Naive B cell (primary cell): ENCODE results near the gene PPP1CA. TPM values are rescaled to one million over a fixed set of nuclear protein-coding genes. Genes with fewer than 3 reads are reported as not detected.

Experiments used
- ATAC-seq, 2 donors: fragments of 150-1000 bp; cut with Tn5 transposase; 2 replicates each; pipeline ENCODE4 v1.10.0; 2021; ENCODE audit warnings: low read depth in 2 of 2, mild to moderate bottlenecking in 2 of 2, moderate library complexity in 2 of 2
- DNase-seq: peaks from one replicate; pipeline ENCODE4 v3.0.0; 2022
- H3K27ac Mint-ChIP-seq, 6 donors: one replicate each; pipeline ENCODE4 v1.8.0; 2020 to 2022; ENCODE audit warnings: mild to moderate bottlenecking in 6 of 6, mixed read lengths in 6 of 6, moderate library complexity in 5 of 6, inconsistent platforms in 2 of 6
- H3K27me3 Mint-ChIP-seq, 3 donors: one replicate each; pipeline ENCODE4 v1.8.0; 2021 to 2022; ENCODE audit warnings: mixed read lengths in 3 of 3, mild to moderate bottlenecking in 1 of 3
- H3K36me3 Mint-ChIP-seq, 2 donors: one replicate each; pipeline ENCODE4 v1.8.0; 2020 to 2022; ENCODE audit warnings: mixed read lengths in 2 of 2, inconsistent platforms in 1 of 2, mild to moderate bottlenecking in 1 of 2
- H3K4me1 Mint-ChIP-seq, 3 donors: one replicate each; pipeline ENCODE4 v1.8.0; 2020 to 2022; ENCODE audit warnings: mixed read lengths in 3 of 3, inconsistent platforms in 1 of 3, mild to moderate bottlenecking in 1 of 3, moderate library complexity in 1 of 3
- H3K4me3 Mint-ChIP-seq, 8 donors: one replicate each; pipeline ENCODE4 v1.8.0; 2020 to 2022; ENCODE audit warnings: mild to moderate bottlenecking in 8 of 8, mixed read lengths in 8 of 8, moderate library complexity in 8 of 8, inconsistent platforms in 2 of 8
- H3K9me3 Mint-ChIP-seq, 7 donors: one replicate each; pipeline ENCODE4 v1.8.0; 2020 to 2022; ENCODE audit warnings: mixed read lengths in 7 of 7, mild to moderate bottlenecking in 5 of 7, inconsistent platforms in 2 of 7, moderate library complexity in 1 of 7
- polyA plus RNA-seq, 6 donors: library from polyadenylated mRNA; unstranded; fragments of 300-500 nt; fragmentation: Illumina TruSeq; gene quantifications; one replicate each; pipeline ENCODE4 v1.2.3, GENCODE V29; 2021; ENCODE audit warnings: low read depth in 6 of 6

PPP1CA gene
- polyA plus RNA-seq, 6 donors from 2014 or later: 492 to 795 (median 530) TPM

GRCh38 chr11:67398661-67399563, 2.7 kb downstream of the PPP1CA start:
- H3K4me3 Mint-ChIP-seq: peak overlapping the region in 6 of 8 donors; percentile 32 to 98 (median 83)
- H3K9me3 Mint-ChIP-seq: no peaks in the 10 kb centered on the region
- H3K36me3 Mint-ChIP-seq: peaks cover 4 to 6% of the 10 kb centered on the region in 2 donors
- no peak for DNase-seq
- peaks cover 26 to 61% (median 41%) of the 10 kb centered on the region in 3 donors for H3K4me1 Mint-ChIP-seq
- no peak for ATAC-seq
- H3K27me3 Mint-ChIP-seq: no peaks in the 10 kb centered on the region
- H3K27ac Mint-ChIP-seq: peak overlapping the region in 1 of 6 donors; percentile 12

- Mint-ChIP-seq H3K27ac (peak overlapping the region in 3 of 6 donors; percentile 4 to 12 (median 11)), H3K4me1 (peaks cover 24 to 60% (median 41%) of the 10 kb centered on the region in 3 donors), H3K36me3 (peaks cover 0 to 4% of the 10 kb centered on the region in 2 donors), H3K27me3 (no peaks in the 10 kb centered on the region), H3K9me3 (no peaks in the 10 kb centered on the region), H3K4me3 (peak overlapping the region in 5 of 8 donors; percentile 31 to 69 (median 45))
- ATAC-seq (no peak), DNase-seq (no peak)
These were observed 3.5 kb downstream of the PPP1CA start for GRCh38 chr11:67397986-67398660.

- peak overlapping the region in 4 of 8 donors; percentile 31 to 69 (median 52) for H3K4me3 Mint-ChIP-seq
- H3K9me3 Mint-ChIP-seq: no peaks in the 10 kb centered on the region
- peaks cover 0 to 4% of the 10 kb centered on the region in 2 donors for H3K36me3 Mint-ChIP-seq
- no peaks in the 10 kb centered on the region for H3K27me3 Mint-ChIP-seq
- peak overlapping the region in 1 of 6 donors; percentile 58 for H3K27ac Mint-ChIP-seq
- H3K4me1 Mint-ChIP-seq: peaks cover 28 to 60% (median 44%) of the 10 kb centered on the region in 3 donors
- ATAC-seq (no peak), DNase-seq (no peak)
These were observed 4.1 kb downstream of the PPP1CA start for GRCh38 chr11:67397536-67397935.

DNA sequence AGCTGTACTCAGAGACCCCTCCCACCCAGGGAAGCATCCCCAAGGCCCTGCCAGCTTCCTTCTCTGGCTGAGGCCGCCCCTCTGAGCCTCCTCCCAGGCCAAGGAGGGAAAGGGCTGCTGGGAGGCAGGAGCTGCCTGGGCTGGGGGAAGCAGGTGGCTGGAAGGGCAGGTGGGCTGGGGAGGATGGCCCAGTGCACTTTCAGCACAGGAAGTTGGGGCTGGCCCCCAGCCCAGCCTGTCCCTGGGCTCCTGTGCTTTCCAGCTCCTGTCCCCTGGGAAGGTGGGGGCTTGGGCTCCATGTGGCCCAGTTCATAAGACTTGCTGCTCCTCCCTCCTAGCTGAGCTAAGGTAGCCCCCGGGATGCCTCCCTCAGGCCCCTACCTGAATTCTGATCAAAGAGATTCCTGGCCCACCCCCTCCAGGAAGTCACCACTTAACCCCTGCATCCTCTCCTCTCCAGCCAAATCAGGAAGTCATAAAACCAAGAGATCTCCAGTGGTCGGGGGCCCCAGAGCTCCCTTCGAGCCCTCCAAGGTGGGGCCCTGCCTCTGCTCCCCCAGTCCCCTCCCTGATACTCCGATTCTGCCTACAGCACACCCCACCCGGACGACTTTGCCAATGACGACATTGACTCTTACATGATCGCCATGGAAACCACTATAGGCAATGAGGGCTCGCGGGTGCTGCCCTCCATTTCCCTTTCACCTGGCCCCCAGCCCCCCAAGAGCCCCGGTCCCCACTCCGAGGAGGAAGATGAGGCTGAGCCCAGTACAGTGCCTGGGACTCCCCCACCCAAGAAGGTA, 4.9 kb downstream of the PPP1CA start:
- ATAC-seq (no peak), DNase-seq (no peak)
- H3K27ac Mint-ChIP-seq: peak overlapping the region; percentile 16 to 82 (median 72)

GRCh38 chr11:67396259-67396581, 5.4 kb downstream of the PPP1CA start:
- H3K4me3 Mint-ChIP-seq: peak overlapping the region in 2 of 8 donors; percentile 41 to 47
- peaks cover 0 to 4% of the 10 kb centered on the region in 2 donors for H3K36me3 Mint-ChIP-seq
- peaks cover 36 to 61% (median 54%) of the 10 kb centered on the region in 3 donors for H3K4me1 Mint-ChIP-seq
- DNase-seq: no peak
- no peaks in the 10 kb centered on the region for H3K9me3 Mint-ChIP-seq
- H3K27me3 Mint-ChIP-seq: no peaks in the 10 kb centered on the region
- ATAC-seq: no peak
- peak overlapping the region in 3 of 6 donors; percentile 30 to 79 (median 34) for H3K27ac Mint-ChIP-seq

More for the DNA sequence above, 4.9 kb downstream of the PPP1CA start:
- H3K9me3 Mint-ChIP-seq: no peaks in the 10 kb centered on the region
- H3K36me3 Mint-ChIP-seq: peaks cover 0 to 4% of the 10 kb centered on the region in 2 donors
- H3K27me3 Mint-ChIP-seq: no peaks in the 10 kb centered on the region
- peaks cover 32 to 58% (median 50%) of the 10 kb centered on the region in 3 donors for H3K4me1 Mint-ChIP-seq
- H3K4me3 Mint-ChIP-seq: peak overlapping the region in 4 of 8 donors; percentile 19 to 70 (median 50)

- Mint-ChIP-seq H3K9me3 (no peaks in the 10 kb centered on the region), H3K4me1 (peaks cover 41 to 62% (median 56%) of the 10 kb centered on the region in 3 donors), H3K27ac (peak overlapping the region in 3 of 6 donors; percentile 30 to 79 (median 48)), H3K36me3 (peaks cover 0 to 3% of the 10 kb centered on the region in 2 donors), H3K4me3 (peak overlapping the region in 1 of 8 donors; percentile 41), H3K27me3 (no peaks in the 10 kb centered on the region)
- ATAC-seq (no peak), DNase-seq (no peak)
These were observed 6.0 kb downstream of the PPP1CA start for GRCh38 chr11:67395555-67396258.

GRCh38 chr11:67393990-67394389, 7.7 kb downstream of the PPP1CA start:
- no peak for DNase-seq

DNA sequence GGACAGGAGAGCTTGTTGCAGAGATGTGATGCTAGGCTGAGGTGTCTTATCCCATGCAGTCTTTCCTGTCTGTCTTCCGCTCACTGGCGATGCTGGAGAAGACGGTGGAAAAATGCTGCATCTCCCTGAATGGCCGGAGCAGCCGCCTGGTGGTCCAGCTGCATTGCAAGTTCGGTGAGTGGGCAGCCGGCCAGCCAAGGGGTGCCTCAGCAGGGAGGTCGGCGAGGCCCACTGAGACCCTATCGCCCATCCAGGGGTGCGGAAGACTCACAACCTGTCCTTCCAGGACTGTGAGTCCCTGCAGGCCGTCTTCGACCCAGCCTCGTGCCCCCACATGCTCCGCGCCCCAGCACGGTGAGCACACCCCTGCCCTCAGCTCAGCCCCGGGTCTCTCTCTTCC, 8.2 kb downstream of the PPP1CA start:
- Mint-ChIP-seq H3K4me3 (peak overlapping the region; percentile 45 to 82 (median 66)), H3K27ac (peak overlapping the region in 2 of 6 donors; percentile 32 to 81), H3K4me1 (peaks cover 50 to 65% (median 58%) of the 10 kb centered on the region in 3 donors), H3K36me3 (no peaks in the 10 kb centered on the region), H3K9me3 (no peaks in the 10 kb centered on the region), H3K27me3 (no peaks in the 10 kb centered on the region)
- no peak for DNase-seq
- no peak for ATAC-seq

More at GRCh38 chr11:67393990-67394389, 7.7 kb downstream of the PPP1CA start:
- ATAC-seq: no peak
- peak overlapping the region; percentile 45 to 82 (median 63) for H3K4me3 Mint-ChIP-seq
- peak overlapping the region in 3 of 6 donors; percentile 34 to 90 (median 81) for H3K27ac Mint-ChIP-seq
- H3K4me1 Mint-ChIP-seq: peaks cover 46 to 61% (median 58%) of the 10 kb centered on the region in 3 donors
- no peaks in the 10 kb centered on the region for H3K36me3 Mint-ChIP-seq
- H3K9me3 Mint-ChIP-seq: no peaks in the 10 kb centered on the region
- H3K27me3 Mint-ChIP-seq: no peaks in the 10 kb centered on the region

DNA sequence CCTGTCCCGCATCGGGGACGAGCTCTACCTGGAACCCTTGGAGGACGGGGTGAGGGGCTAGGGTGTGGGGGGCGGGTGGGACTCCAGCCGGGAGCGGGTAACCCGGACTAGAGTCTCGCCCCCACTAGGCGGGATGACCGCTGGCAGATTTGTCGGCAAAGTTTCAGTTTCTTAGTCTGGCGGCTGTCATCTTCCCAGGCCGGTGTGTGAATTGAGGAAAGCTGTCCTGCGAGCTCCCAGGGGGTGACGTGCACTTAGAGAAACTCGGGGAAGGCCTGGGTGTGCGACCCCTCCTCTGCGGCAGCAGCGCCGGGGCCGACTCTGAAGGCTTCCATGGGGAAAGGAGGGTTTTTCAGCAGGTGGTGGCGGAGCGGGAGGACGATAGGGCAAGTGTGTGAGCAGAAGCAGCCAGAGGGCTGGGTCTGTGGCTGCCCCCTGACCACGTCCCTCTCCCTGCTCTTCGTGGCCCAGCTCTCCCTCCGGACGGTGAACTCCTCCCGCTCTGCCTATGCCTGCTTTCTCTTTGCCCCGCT, 9.4 kb downstream of the PPP1CA start:
- H3K4me1 Mint-ChIP-seq: peaks cover 45 to 57% (median 51%) of the 10 kb centered on the region in 3 donors
- H3K27me3 Mint-ChIP-seq: no peaks in the 10 kb centered on the region
- ATAC-seq (peak; percentile 2 to 7), DNase-seq (no peak)
- H3K9me3 Mint-ChIP-seq: no peaks in the 10 kb centered on the region
- no peaks in the 10 kb centered on the region for H3K36me3 Mint-ChIP-seq
- H3K27ac Mint-ChIP-seq: peak overlapping the region in 3 of 6 donors; percentile 60 to 86 (median 80)
- H3K4me3 Mint-ChIP-seq: peak overlapping the region; percentile 79 to 93 (median 90)

DNA sequence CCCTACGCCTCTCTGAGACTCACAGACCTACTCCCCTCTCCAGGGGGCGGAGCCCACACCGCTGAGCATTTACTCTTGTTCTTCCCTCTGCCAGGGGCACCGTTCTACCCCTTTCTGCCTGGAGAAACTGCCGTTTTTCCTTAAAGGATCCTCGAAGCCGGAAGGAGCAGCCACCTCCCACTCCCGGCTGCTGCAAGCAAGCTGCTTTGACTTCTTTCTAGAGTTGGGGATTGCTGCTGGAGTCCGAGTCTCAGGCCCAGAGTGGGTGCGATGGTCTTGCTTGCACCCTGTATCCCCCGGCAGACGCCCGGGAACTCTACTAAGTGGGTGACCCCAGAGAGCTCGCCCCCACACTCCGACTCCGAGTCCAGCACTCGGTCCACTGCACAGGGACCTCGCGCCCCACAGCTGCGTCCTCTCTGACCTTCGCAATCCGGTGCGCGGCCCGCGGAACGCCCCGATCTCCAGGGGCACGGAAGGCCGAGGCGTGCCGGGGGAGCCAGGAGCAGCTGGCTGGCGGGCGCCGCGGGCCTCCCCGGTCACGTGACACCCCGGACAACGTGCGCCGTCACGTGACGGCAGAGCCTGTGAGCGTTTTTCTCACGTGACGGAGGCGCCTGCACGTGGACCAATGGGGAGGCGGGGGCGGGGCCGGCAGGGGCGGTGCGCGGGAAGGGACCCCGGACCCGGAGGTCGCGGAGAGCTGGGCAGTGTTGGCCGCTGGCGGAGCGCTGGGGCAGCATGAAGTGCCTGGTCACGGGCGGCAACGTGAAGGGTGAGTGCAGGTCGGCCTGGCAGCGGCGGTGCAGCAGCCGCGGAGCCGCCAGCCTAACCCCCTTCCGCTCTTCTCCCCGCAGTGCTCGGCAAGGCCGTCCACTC, 10.1 kb downstream of the PPP1CA start, which contains the start of gene RAD9A:
RAD9A (plus strand) TSS at position 683 of the 879 bp plus-strand sequence; CDS start at position 742, 59 bp downstream.
- H3K27ac Mint-ChIP-seq: peak within 1 kb of the TSS; percentile 79 to 94 (median 91)
- DNase-seq: peak; percentile 89
- no peaks in the 10 kb centered on the region for H3K36me3 Mint-ChIP-seq
- peak; percentile 83 to 85 for ATAC-seq
- H3K27me3 Mint-ChIP-seq: no peaks in the 10 kb centered on the region
- H3K4me1 Mint-ChIP-seq: peaks cover 39 to 51% (median 48%) of the 10 kb centered on the region in 3 donors
- H3K4me3 Mint-ChIP-seq: peak within 1 kb of the TSS; percentile 79 to 93 (median 90)
- no peaks in the 10 kb centered on the region for H3K9me3 Mint-ChIP-seq

DNA sequence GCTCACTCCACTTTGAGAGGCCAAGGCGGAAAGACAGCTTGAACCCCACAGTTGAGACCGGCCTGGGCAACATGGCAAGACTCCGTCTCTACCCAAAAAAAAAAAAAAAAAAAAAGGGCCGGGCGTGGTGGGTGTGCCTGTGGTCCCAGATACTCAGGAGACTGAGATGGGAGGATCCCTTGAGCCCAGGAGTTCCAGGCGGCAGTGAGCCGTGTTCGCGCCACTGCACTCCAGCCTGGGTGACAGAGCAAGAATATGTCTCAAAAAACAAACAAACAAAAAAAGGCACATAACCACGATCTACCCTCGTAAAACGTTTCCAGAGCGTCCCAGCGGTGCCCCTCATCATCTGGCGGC, 10.7 kb downstream of the PPP1CA start:
- Mint-ChIP-seq H3K4me1 (peaks cover 35 to 46% (median 45%) of the 10 kb centered on the region in 3 donors), H3K4me3 (peak overlapping the region; percentile 79 to 93 (median 90)), H3K27ac (peak overlapping the region; percentile 56 to 94 (median 91)), H3K27me3 (no peaks in the 10 kb centered on the region), H3K9me3 (no peaks in the 10 kb centered on the region), H3K36me3 (no peaks in the 10 kb centered on the region)
- DNase-seq (no peak), ATAC-seq (no peak)
